Left forelimb (tissue), 1 donor: ENCODE data around the gene IBA57.
A peak's percentile ranks its signal among the peaks of the same experiment; 100 is the strongest.

Source experiments
- DNase-seq: peaks from one replicate; pipeline ENCODE4 v3.0.0-alpha.2; 2018; ENCODE audit warnings: low spot score

IBA57 gene

DNA sequence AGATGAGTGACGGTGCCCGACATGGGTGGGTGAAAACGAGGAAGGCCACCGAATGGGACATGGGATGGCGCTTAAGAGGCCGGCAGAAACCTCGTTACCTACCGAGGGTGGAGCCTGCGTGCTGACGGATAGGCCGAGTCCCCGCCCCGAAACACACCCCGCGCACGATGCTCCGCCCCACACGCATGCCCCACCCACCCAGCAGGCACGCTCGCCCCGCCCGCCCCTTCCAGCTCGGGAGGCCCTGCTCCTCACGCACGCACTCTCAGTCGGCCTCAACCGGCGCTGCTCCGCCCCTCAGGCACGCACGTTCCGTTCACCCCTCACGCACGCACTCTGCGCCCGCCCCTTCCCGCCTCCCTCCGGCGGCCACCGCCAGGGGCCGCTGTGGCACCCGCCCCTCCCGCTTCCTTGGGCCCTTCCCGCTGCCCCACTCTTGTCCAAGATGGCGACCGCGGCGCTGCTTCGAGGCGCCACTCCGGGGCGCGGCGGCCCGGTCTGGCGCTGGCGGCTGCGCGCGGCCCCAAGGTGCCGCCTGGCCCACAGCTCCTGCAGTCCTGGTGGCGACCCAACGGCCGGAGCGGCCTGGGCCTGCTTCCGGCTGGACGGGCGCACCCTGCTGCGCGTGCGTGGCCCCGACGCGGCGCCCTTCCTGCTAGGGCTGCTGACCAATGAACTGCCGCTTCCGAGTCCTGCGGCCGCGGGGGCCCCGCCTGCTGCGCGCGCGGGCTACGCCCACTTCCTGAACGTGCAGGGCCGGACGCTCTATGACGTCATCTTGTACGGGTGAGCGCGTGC is at the start of gene IBA57:
TSS of gene IBA57 (plus strand) at position 433 of the 798 bp plus-strand sequence. CDS start at position 446, 13 bp downstream.
- peak; percentile 100 for DNase-seq

GRCh38 chr1:228117335-228117734 is 48.3 kb upstream of the IBA57 start:
- no peak for DNase-seq

- no peak for DNase-seq
Measured at GRCh38 chr1:228118040-228118439, 47.6 kb upstream of the IBA57 start.

- DNase-seq = no peak
Measured at GRCh38 chr1:228120351-228120750, 45.3 kb upstream of the IBA57 start.

DNA sequence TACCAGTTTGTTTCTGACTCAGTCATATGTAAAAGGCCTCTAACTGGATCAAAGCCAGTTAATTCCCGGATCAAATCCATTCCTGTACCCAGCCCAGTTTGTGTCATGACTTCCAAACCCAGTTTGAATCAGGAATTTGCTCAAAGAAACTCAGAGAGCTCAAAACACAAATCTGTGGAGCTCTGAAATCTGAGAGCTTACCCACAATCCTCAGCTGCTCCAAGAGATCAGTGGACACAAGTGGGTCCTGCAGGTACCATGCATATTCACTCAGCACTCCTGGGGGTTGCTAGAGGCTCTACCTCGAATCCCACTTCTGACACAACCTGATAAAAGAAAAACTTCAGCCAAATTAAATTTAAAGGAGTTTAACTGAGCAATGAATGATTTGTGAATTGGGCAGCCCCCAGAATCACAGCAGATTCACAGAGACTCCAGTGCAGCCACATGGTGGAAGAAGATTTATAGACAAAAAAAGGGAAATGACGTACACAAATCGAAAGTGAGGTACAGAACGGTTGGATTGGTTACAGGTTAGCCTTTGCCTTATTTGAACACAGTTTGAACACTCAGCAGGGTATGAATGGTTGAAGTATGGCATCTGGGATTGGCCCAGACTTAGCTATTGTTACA is 44.6 kb upstream of the IBA57 start:
- no peak for DNase-seq

- DNase-seq = no peak
Measured at GRCh38 chr1:228122921-228123441, 42.6 kb upstream of the IBA57 start.

DNA sequence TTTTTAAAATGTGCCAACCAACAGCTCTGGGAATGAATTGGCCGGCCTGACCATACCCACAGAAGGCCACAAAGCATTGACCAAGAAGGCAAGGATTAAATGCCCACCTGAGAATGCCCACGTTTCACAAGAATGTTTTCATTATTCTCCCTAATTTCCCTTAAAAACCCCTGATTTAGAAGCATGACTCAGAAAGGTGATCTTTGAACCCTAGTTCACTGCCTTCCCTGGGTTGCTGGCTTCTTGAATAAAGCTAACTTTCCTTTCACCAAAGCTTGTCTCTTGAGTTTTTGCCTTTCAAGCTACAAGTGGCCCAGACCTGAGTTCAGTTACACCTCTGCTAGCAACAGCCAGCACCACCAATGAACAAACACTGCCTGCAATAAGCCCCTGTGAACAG is 42.1 kb upstream of the IBA57 start:
- no peak for DNase-seq

DNA sequence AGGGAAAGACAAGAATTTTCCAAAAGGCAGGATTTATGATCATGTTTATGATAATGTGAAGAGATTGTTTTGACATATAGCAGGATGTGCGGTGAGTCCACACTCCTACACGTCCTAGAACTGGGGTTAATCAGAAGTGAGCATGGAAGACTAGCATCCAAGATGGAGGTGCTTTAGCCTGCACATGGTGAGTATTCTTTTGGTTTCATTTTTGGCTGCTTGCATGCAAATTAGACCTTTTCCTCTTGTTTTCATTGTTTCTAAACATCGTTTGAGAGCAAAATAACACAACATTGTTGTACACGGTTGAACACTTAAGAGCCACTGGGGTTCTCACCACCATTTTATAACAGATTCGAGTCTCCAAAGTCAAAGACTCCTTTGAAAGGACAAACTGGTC is 40.4 kb upstream of the IBA57 start:
- DNase-seq = no peak

GRCh38 chr1:228131766-228132165 is 33.8 kb upstream of the IBA57 start:
- DNase-seq = no peak

- DNase-seq = no peak
Measured at GRCh38 chr1:228134591-228134990, 31.0 kb upstream of the IBA57 start.

GRCh38 chr1:228136901-228137300 is 28.7 kb upstream of the IBA57 start:
- DNase-seq = no peak

GRCh38 chr1:228139406-228139930 is 26.1 kb upstream of the IBA57 start:
- DNase-seq = no peak

DNA sequence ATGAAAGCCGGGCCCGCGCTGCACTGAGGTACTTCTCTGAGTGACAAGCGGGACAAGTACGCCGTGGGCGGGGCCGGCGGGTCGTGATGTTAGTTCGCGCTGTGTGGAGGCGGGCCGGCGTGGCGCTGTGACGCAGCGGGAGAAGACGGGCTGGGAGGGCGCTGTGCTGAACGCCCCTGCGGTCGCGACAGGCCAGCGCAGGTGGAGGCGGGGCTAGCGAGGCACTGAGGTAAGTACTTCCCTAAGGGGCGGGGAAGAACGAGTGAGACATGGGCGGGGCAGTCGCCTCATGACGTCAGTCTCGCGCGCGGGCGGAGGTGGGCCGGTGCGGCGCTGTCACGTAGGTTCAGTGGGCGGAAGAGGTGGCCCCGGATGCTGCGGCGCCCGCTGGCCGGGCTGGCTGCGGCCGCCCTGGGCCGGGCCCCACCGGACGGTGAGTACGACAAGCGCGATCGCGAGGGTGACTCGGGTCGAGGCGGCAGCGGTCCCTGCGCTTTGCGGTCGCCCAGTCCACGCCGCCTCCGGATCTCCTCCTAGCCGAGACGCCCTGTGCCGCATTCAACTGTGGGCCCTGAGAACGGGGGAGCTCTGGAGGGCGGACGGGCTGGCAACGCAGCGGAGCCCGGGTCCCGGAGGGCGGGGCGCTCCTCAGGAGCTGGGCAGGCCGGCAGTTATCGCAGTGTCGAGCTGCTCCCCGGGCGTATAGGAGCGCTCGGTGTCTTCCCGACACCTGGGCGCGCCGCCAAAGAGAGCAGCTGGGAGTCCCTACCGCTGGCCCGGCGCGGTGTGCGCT is 25.5 kb upstream of the IBA57 start, which contains the start of gene GUK1:
TSS of gene GUK1 (plus strand) at position 349 of the 793 bp plus-strand sequence. CDS start at position 373, 24 bp downstream.
- DNase-seq = peak; percentile 99

DNA sequence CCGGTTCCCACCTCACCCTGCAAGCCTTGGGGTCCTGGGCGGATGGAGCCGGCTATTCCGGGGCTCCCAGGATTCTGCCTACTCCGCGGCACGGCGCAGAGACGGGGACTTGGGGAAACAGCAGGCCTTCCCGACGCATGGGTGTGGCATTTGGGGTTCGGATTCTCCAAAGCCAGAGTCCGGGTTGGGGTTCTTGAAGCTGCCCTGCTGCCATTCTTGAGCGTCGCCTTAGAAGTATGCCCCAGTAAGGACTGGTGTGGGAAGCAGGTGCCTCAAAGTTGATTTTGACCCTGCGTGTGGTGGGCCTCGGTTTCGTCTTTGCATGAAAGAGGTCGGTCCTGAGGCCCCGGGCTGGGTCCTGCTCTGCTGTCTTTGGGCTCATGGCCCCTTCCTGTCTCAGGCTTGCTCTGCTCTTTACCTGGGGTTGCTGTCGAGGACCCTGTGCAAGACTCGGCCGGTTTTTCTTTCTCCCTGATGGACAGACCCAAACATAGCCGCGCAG is 24.8 kb upstream of the IBA57 start:
- DNase-seq = peak; percentile 64

DNA sequence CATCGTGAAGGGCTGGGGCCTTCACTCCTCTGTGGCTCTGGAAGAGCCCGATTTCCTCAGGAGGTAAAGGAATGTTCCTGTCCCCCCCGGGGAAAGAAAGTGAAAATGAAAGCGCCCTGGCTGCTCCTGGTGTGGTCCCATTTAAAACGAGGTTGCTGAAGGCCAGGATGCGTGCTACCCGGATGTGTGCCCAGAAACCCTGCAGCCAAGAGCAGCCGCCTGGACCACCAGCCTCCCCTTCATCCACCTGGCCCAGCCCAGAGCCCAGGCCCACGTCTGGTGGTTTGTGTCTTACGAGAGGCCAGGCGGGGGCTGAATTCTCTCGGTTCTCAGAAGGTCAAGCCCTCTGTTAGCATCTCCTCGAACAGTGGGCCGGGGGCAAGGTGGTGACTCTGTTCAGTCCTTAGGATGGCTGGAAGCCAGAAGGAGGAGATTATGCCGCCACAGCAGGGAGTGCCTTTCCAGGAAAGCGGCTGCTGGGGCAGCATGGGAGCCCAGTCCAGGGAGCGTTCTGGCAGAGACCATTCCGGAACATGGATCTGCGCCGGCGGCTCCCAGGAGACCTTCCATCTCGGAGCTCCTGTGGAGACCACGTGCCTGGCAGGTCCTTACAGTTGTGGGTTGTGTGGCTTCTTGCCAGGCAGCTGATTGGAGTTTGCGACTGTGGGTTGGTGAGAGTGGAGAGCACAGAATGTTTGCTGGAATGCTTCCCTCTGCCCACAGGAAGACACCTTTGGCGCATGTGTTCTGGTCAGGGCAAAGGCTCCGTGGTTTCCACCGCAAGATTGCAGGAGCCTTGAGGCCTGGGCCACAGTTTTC is 24.2 kb upstream of the IBA57 start:
- DNase-seq = no peak

DNA sequence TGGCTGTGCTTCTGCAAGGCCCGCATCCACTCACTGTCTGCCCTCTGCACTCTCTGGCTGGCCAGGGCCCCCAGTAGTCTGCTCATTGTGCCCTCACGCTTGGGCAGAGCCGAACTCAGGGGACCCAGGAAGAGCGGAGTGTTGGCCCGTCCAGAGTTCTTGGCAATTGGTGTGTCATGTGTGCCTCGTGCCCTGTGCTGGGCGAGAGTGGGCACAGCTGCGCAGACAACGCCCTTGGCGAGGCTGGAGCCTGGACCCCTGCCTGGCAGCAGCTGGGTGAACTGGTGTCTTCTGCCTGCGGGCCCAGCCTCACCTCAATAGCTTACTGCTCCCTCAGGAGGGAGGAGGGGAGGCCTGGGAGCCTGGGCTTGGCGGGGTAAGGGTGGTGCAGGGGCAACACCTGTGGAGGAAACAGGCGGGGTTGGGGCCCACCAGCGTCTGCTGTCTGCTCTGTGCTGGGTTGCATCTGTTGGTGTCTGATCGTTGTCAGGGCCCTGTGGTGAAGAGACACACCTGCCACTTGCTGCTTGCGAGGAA is 23.4 kb upstream of the IBA57 start:
- peak; percentile 63 for DNase-seq

DNA sequence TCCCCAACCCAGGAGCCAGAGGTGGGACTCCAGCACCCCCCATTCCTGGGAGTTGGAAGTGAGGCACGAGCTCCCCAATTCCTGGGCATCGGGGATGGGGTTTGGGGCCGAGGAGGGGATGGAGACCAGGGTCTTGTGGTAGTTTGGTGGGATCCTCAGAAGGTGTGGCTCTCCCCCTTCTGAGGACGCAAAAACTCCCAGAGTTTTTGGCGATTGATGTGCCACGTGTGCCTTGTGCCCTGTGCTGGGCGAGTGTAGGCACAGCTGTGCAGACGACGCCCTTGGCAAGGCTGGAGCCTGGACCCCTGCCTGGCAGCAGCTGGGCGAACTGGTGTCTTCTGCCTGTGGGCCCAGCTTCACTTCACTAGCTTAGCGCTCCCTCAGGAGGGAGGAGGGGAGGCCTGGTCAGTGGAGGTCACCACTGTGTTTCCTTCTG is 22.9 kb upstream of the IBA57 start:
- no peak for DNase-seq

- DNase-seq = peak; percentile 60
Measured at GRCh38 chr1:228143480-228144192, 22.0 kb upstream of the IBA57 start.

DNA sequence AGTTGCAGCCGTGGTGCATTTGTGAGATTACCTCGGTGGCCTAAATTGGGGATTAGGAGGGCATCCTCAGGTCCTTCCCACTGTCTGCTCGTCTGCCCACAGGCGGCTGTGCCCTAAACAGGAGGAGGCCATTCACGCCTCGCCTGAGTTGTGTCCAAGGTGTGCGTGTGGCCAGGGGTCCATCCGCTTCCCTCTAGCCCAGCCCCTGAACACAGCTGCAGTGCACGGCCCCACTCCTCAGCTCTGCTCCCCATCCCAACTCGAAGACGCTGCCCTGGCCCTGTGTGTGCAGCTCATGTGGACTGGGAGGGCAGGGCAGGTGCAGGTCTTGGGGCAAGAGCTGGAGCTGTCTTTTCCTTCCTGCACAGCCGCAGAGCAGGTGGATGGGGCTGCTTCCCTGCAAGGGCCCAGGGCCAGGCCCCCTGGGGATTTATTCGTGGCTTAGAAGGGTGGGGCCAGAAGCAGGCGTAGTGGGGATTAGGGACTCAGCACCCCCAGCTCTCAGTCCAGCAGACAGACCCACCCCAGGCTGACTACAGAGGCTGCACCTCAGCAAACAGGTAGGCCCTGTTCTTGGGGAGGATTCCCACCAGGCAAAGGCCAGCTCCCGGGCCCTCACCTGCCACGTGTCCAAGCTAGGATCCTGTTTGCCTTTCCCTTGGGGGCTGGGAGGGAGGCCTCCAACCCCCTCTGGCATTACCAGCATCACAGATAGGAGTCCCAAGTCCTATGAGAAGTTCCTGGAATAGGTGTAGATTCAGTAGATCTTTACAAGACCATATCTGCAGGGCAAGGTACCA is 21.2 kb upstream of the IBA57 start:
- DNase-seq = no peak
